ENCODE results near the gene QRICH1. TPM values are rescaled to one million over a fixed set of nuclear protein-coding genes. Genes with fewer than 3 reads are reported as not detected.

The QRICH1 gene
- total RNA-seq, 1 donor from 2014 or later, result 56.0 TPM

Other genes with a start within 250 kb of the QRICH1 start
- 27.5 and 34.9 TPM in 2 replicates for gene PRKAR2A, start 246.2 kb downstream of the QRICH1 start, total RNA-seq
- gene SLC25A20, start 195.2 kb downstream of the QRICH1 start, total RNA-seq, result 6.9 and 12.3 TPM in 2 replicates
- 99.9 and 106 TPM in 2 replicates for gene ARIH2, start 175.2 kb downstream of the QRICH1 start, total RNA-seq
- gene P4HTM, start 103.8 kb downstream of the QRICH1 start, total RNA-seq, result 29.0 and 43.2 TPM in 2 replicates
- 124 and 135 TPM in 2 replicates for gene WDR6, start 86.7 kb downstream of the QRICH1 start, total RNA-seq
- 55.2 and 61.0 TPM in 2 replicates for gene DALRD3, start 75.5 kb downstream of the QRICH1 start, total RNA-seq
- 102 and 145 TPM in 2 replicates for gene NDUFAF3, start 72.0 kb downstream of the QRICH1 start, total RNA-seq
- 127 and 177 TPM in 2 replicates for gene IMPDH2, start 64.7 kb downstream of the QRICH1 start, total RNA-seq
- 279 and 320 TPM in 2 replicates for gene QARS1, start 10.7 kb upstream of the QRICH1 start, total RNA-seq
- gene USP19, start 26.8 kb upstream of the QRICH1 start, total RNA-seq, result 55.2 and 62.6 TPM in 2 replicates
- 197 and 262 TPM in 2 replicates for gene LAMB2, start 39.0 kb upstream of the QRICH1 start, total RNA-seq
- 41.2 and 46.6 TPM in 2 replicates for gene CCDC71, start 72.3 kb upstream of the QRICH1 start, total RNA-seq
- 6.4 and 10.1 TPM in 2 replicates for gene KLHDC8B, start 77.5 kb upstream of the QRICH1 start, total RNA-seq
- 1.1 and 1.5 TPM in 2 replicates for gene C3orf62, start 183.2 kb upstream of the QRICH1 start, total RNA-seq
- 17.4 and 24.1 TPM in 2 replicates for gene USP4, start 246.0 kb upstream of the QRICH1 start, total RNA-seq